Fibroblast of pulmonary artery (primary cell): ENCODE data around the gene SMNDC1.
"Not testable (repeated sequence)": the region's sequence is repeated elsewhere in the genome, so short reads cannot be mapped to it uniquely, and the experiment has no call there.

ENCODE experiments used
- DNase-seq: peaks from one replicate; pipeline ENCODE4 v3.0.0-alpha.2; 2010; ENCODE audit warnings: low read depth
- H3K4me3 ChIP-seq: replicated peaks from 2 replicates; pipeline ENCODE4 v1.5.1; 2011; ENCODE audit warnings: low read depth, mild to moderate bottlenecking, control low read depth, low read length, moderate library complexity
- TF ChIP-seq, protein P1 (sequence below): IDR thresholded peaks from 2 replicates; pipeline ENCODE4 v1.5.1; 2011; ENCODE audit warnings: mild to moderate bottlenecking, control low read depth, low read length, inconsistent platforms; ENCODE audit errors: missing control alignments

Gene SMNDC1

DNA sequence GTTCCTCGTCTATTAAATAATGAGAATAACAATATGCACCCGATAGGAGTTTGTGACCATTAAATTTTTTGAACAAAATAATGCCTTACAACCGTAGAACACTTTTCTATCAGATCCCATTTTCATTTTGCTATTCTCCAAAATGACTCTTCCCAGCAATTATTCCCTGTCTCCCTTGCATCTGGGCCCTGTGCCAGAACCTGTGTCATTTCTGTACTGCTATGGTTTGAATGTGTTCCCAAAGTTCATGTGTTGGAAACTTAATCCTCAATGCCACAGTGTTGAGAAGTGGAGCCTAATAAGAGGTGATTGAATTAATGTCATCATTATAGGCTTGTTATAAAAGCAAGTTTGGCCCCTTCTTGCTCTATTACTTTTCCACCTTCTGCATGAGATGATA lies 33.2 kb upstream of the SMNDC1 start:
- peak; percentile 46 for DNase-seq
- TF ChIP-seq, protein P1, sequence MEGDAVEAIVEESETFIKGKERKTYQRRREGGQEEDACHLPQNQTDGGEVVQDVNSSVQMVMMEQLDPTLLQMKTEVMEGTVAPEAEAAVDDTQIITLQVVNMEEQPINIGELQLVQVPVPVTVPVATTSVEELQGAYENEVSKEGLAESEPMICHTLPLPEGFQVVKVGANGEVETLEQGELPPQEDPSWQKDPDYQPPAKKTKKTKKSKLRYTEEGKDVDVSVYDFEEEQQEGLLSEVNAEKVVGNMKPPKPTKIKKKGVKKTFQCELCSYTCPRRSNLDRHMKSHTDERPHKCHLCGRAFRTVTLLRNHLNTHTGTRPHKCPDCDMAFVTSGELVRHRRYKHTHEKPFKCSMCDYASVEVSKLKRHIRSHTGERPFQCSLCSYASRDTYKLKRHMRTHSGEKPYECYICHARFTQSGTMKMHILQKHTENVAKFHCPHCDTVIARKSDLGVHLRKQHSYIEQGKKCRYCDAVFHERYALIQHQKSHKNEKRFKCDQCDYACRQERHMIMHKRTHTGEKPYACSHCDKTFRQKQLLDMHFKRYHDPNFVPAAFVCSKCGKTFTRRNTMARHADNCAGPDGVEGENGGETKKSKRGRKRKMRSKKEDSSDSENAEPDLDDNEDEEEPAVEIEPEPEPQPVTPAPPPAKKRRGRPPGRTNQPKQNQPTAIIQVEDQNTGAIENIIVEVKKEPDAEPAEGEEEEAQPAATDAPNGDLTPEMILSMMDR, result no peak
- H3K4me3 ChIP-seq, result no peak overlapping the region

- no peak overlapping the region for H3K4me3 ChIP-seq
- DNase-seq, result no peak
- TF ChIP-seq, protein P1, result no peak
Measured at GRCh38 chr10:110337401-110337800, 32.7 kb upstream of the SMNDC1 start.

- TF ChIP-seq, protein P1, result peak; percentile 31
- DNase-seq, result peak; percentile 98
Measured at GRCh38 chr10:110336111-110336721, 31.5 kb upstream of the SMNDC1 start.

DNA sequence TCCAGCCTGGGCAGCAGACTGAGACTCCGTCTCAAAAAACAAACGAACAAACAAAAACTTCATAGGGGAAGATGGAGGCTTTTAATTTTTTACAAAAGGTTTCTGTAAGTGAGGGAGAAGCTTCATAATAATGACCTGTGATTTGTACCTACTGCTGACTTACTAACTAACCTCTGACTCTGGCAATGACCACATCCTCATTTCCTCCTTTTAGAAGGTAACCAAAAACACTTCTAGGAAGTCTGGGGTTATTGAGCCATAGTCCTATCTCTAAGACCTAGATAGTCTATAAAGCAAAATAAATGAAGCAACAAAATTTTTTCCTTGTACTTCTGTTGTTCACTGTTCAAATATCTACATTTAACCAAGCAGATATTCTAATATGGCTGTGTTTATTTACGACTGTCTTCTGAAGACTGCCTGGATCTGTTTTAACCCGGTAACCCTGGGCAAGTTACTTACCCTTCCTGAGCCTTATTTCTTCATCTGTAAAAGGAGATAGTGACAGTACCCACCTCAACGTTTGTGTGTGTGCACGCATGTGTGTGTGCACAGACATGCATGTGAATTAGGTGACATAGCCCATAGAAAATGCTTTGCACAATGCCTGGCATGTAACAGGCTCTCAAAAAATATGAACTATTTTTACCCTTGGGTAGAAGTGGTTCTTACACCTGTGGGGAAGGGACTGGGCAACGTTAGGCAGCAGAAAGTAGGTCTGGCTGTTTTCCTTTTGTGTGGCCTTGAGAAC lies 30.8 kb upstream of the SMNDC1 start:
- DNase-seq, result no peak
- TF ChIP-seq, protein P1, result no peak

More at GRCh38 chr10:110336111-110336721, 31.5 kb upstream of the SMNDC1 start:
- no peak overlapping the region for H3K4me3 ChIP-seq

DNA sequence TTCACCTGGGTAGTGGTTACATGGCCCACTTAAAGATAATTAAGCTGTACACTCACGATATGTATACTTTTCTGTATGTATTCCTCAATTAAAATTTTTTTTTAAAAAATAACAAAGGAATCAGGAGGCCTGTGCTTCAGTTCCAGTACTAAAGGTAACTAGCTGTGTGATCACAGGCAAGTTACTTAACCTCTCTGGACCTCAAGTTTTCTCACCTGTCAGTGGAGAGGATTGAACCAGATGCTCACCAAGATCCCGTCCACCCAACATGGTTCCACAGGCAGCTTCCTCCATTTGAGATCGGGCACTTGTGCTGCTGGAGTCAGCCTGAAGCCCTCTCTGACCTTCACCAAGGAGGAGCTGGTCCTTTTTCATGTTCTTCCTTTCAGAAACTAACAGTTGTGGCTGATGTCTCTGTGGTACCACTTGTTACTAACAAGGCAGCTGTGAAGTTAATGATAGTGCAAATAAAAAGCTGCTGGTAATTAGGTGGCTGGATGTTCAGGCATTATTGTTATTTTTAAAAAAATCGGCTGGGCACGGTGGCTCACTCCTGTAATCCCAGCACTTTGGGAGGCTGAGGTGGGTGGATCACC lies 29.4 kb upstream of the SMNDC1 start:
- TF ChIP-seq, protein P1, result no peak
- no peak for DNase-seq
- H3K4me3 ChIP-seq, result no peak overlapping the region

More for the DNA sequence above, 30.8 kb upstream of the SMNDC1 start:
- no peak overlapping the region for H3K4me3 ChIP-seq

DNA sequence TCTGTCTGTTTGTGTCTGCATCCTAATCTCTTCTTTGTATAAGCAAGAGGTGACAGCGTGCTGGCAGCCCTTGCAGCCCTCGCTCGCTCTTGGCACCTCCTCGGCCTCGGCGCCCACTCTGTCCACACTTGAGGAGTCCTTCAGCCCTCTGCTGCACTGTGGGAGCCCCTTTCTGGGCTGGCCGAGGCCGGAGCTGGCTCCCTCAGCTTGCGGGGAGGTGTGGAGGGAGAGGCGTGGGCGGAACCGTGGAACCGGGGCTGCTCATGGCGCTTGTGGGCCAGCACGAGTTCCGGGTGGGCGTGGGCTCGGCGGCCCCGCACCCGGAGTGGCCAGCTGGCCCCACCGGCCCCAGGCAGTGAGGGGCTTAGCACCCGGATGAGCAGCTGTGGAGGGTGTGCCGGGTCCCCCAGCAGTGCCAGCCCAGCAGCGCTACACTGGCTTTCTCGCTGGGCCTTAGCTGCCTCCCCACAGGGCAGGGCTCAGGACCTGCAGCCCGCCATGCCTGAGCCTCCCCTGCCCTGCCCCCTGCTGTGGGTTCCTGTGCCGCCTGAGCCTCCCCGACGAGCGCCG lies 26.6 kb upstream of the SMNDC1 start:
- DNase-seq, H3K4me3 ChIP-seq: not testable (repeated sequence)

DNA sequence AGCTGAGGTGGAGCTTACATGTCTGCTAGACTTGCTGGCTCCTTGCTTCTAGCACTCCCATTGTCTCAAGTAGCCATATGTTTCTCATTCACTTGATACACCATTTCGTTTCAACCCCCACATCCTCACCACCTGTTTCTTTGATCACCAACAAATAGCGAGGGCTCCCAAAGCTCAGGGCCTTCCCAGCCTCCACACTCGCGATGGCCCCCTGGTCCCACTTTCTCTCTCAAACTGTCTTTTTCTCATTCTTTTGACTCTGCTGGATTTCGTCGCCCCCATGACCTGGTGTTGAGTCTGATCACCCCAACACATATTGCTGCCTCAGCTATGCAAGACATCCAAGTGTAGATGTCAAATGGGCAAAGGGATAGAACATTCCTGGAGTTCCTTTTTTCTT lies 26.0 kb upstream of the SMNDC1 start:
- H3K4me3 ChIP-seq, result no peak overlapping the region
- TF ChIP-seq, protein P1, result no peak
- no peak for DNase-seq
